ENCODE results near the gene GTF2H2.
"Not testable (repeated sequence)": the region's sequence is repeated elsewhere in the genome, so short reads cannot be mapped to it uniquely, and the experiment has no call there.

The GTF2H2 gene

DNA sequence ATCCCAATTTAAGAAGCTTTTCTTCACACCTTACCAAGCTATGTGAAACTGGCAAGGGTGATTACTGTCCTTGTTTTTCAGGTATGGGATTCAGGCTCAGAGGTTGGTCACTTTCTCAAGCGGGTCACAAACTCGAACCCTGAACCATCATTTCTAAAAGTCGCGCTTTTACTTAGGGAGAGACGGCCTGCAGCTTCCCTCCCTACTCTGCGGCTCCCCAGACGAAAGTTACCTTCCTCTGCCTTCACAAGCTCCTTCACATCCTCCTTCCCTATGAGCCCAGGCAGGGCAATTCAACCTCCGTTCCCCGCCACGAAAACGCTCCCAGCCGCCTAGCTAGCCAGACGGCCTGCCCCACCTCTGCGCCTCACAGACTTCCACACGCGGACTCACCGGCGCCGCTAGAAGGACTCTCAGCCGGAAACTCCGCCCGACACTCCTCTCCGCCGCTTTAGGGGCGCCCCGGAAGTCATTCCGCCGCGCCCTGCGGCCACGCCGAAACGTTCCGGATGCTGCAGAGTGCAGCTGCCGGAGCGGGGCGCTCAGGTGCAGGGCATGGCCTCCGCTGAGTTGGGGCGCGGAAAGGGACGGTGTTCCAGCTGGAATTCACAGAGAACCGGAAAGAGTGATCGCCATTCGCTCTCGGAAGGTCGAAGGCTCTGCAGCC, at the start of gene GTF2H2:
TSS of gene GTF2H2 (minus strand) at position 415 of the 667 bp plus-strand sequence. CDS start 4,913 bp downstream, outside the sequence.
- intact Hi-C loops (cut with DNase I); DNase-seq: not testable (repeated sequence)

DNA sequence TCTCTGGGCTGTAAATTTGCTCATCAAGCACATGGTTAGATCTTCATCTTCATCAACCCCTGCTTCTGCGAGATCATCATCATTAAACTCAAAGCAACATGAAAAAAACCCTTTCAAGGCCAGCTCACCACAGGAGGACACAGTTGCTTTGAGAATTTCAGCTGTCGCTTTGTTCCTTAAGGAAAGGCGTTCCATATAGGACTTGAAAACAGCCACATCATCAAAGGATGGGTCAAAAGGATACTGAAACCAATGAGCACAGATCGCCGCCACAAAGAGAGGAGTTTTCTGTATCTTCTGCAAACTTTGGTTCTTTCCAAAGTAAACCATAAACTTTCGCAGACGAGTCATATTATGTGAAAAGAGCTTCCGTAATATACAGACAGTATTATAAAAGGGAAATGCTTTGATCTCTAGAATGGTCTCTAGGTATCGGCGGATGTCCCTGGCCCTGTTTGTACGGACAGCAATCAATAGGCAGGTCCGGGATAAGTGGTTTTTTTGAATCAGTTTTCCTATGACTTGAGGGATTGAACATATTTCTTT, 42.3 kb upstream of the GTF2H2 start:
- intact Hi-C loops (cut with DNase I); DNase-seq: not testable (repeated sequence)

DNA sequence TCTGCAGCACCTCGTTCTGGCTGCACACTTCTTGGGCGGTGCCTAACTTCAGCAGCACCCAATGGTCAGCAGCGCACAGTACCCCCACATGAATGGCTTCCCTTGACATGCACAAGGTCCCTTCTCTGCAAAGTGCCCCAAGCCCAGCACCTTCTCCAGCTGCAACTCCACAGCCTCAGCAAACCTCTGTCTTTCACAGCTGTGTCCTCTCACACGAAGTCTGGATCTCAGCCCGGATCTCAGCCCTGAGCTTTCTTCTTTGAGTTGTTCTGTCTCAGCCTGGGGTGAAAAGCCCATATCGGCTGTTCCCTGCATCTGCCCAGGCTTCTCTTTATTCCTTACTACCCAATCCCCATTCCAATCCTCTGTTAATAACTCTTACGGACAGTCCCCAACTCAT, 32.5 kb upstream of the GTF2H2 start:
- intact Hi-C loops (cut with DNase I); DNase-seq: not testable (repeated sequence)

DNA sequence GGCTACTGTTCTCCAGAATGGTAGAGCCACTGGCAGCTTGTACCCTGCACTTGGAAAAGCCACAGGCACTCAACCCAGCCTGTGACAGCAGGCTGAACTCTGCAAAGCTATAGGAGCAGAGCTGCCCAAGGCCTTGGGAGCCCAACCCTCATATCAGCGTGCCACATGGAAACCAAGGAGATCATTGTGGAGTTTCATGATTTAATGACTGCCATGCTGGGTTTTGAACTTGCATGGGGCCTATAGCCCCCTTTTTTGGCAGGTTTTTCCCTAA, 30.4 kb upstream of the GTF2H2 start:
- intact Hi-C loops (cut with DNase I); DNase-seq: not testable (repeated sequence)

DNA sequence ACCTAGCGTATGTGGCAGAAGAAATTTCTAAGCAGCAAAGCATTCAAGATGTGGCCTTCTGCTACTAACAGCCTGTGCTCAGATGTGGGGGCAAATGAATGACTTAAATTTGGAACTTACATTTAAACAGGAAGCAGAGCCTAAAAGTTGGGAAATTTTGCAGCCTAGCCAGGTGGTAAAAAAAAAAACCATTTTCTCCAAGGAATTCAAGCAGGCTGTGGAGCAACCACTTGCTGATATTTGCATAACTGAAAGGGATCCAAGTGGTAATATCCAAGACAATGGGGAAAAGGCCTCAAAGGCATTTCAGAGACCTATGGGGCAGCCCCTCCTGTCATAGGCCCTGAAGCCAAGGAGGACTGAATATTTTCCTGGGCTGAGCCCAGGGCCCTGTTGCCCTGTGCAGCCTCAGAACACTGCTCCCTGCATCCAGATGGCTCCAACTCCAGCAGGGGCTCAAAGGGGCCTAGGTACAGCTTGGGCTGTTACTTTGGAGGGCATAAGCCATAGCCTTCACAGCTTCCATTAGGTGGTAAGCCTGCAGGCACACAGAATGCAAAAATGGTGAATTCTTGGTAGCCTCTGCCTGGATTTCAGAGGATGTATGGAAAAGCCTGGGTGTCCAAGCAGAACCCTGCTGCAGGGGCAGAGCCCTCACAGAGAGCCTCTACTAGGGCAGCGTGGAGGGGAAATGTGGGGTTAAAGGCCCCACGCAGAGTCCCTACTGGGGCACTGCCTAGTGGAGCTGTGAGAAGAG, 29.9 kb upstream of the GTF2H2 start:
- DNase-seq; intact Hi-C loops (cut with DNase I): not testable (repeated sequence)

DNA sequence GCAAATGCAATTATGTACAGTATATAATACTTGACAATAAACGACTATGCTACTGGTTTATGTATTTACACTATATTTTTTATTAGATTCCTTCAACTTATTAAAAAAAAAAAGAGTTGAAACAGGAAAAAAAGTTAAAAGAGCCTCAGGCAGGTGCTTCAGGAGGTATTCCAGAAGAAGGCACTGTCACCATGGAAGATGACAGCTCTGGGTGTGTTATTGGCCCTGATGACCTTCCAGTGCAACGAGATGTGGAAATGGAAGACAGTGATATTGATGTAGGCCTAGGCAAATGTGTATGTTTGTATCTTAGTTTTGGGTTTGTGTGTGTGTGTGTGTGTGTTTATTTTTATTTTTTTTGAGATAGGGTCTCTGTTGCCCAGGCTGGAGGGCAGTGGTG, 22.3 kb upstream of the GTF2H2 start:
- intact Hi-C loops (cut with DNase I): not testable (repeated sequence)

DNA sequence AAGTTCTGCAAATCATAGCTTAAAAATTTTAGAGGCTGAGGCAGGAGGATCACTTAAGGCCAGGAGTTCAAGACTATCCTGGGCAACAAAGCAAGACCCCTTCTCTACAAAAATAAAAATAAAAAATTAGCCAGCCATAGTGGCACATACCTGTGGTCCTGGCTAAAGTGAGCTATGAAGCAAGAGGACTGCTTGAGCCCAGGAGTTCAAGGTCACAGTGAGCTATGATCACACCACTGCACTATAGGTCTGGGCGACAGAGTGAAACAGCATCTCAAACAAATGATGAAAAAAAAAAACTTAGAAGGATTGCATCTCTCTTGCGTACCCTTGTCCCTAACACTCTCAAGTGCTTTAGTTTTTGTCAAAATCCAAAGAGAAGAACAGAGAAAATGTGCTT, 21.3 kb upstream of the GTF2H2 start:
- intact Hi-C loops (cut with DNase I); DNase-seq: not testable (repeated sequence)

More for the DNA sequence above, 22.3 kb upstream of the GTF2H2 start:
- not testable (repeated sequence) for DNase-seq

DNA sequence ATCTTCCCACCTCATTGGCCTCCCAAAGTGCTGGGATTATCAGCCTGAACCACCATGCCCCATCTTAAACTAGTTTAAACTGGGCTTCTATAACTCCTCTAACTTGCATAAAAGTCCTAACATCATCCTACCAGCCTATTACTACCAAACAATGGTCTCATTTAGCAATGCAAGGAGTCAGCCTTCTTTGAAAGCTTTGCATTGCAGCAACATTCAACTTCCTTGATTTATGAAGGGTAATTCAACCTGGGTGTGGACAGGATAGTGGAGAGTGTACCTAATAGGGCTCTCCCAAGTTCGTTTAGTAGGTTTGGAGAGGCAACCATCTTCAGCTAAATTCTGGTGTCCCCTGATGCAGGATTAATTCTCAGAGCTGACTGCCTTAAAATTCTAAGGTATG, 18.7 kb upstream of the GTF2H2 start:
- DNase-seq; intact Hi-C loops (cut with DNase I): not testable (repeated sequence)

DNA sequence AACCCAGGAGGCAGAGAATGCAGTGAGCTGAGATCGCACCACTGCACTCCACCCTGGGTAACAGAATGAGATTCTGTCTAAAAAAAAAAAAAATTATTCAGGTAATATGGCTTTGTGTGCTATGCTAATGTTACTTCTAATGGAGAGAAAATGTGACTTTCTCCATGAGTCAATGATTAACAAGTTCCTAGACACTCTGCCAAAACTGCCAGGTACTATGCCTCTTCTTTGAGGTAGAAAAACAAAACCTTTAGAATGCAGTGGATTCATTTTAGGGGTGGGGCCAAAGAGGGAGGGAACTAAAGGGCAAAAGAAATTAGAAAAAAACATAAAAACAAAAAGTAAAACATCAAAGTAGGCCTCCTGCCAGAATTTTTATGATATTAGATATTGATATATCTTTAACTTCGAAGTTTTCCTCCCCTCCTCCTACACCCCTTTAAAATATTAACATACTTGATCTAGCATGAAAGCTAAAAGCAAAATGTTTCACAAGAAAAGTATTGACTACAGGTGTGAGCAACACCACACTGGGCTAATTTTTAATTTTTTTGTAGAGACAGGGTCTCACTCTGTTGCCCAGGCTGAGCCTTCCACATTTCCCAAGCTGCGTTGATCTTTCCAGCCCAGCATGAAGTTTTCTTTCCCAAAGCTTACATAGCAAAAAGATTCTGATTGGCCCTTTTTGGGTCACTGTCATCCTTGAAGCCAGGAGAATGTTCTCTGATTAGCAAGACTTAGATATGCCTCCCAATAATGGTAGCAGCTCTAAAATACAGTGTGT, 17.0 kb upstream of the GTF2H2 start:
- intact Hi-C loops (cut with DNase I); DNase-seq: not testable (repeated sequence)

DNA sequence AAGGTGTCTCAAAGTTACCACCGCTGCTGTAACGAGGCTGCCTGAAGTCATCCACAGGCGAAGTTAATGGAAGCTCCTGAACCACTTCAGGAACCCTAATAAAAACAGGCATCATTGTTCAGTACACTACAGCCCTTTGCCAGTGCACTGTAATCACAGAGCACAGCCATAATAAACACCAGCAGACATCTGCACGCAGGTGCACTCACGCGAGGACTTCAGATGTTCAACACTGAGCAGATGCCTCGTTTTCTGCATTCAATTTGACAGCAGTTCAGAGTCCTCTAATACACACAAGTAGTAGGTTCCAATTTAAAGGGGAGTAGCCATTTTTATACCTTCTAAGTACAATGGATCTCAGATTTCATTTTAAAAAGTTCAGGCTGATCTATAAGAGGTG, 15.4 kb upstream of the GTF2H2 start:
- intact Hi-C loops (cut with DNase I); DNase-seq: not testable (repeated sequence)

DNA sequence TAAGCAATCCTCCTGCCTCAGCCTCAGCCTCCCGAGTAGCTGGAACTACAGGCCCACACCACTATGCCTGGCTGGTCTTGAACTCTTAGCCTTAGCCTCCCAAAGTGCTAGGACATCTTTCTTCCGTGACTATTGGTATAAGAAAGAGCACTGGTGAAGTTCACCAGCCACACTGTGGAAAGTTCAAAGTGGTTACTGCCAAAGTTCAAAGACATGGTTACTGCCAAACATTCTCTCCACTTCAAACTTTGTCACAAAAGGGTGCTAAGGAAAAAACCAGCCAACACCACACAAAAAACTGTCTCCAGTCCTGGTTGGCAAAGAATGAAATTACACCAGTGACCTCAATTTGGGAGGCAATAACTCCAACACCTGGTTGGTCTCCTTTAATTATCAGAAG, 14.9 kb upstream of the GTF2H2 start:
- intact Hi-C loops (cut with DNase I); DNase-seq: not testable (repeated sequence)

DNA sequence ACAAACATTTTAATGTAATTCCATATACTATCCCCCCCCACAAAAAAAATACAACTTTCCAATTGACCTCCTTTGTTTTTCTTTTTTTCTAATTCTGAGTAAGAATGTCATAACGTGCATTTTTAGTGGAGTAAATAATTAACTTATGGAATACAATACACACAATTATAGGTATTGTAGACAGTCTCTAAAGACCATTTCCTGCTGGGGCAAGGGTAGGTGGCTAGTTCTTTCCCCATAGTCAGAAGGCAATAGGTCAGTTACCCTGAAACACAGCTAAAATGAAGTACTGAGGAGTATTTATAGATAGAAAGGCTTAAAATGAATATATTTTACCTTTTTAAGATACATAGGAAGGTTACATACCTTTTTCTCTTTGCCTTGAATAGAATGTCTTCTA, 6.2 kb downstream of the GTF2H2 start:
- DNase-seq; intact Hi-C loops (cut with DNase I): not testable (repeated sequence)

DNA sequence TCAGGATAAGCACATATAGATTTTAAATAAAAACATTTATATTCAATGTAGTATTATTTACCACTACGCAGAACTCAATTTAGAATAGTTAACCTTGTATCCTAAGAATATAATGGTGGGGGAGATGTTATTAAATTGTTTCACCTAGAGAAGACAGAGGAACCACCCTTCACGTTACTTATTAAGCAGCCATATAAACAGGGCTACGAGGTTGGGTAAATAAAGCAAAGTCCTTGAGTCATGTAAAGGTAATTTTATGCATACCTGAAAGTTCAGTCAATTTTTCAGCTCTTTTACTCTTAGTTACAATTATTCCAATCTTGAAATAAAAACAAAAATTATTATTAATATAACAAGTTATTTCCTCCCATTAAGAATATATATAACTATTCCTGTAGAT, 8.1 kb downstream of the GTF2H2 start:
- DNase-seq; intact Hi-C loops (cut with DNase I): not testable (repeated sequence)

DNA sequence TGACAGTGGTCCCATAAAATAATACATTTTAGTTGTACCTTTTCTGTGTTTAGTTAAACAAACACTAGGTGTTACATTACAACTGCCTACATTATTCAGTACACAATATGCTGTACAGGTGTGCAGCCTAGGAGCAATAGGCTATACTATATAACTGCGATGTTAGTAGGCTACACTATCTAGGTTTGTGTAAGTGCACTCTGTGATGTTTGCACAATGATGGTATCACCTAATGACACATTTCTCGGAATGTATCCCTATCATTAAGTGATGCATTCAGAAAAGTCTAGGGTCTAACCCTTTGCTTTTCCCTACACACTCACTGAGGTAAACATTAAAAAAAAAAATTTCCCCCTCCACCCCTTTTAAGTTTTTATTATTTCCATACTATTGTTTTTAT, 22.7 kb downstream of the GTF2H2 start:
- DNase-seq; intact Hi-C loops (cut with DNase I): not testable (repeated sequence)

DNA sequence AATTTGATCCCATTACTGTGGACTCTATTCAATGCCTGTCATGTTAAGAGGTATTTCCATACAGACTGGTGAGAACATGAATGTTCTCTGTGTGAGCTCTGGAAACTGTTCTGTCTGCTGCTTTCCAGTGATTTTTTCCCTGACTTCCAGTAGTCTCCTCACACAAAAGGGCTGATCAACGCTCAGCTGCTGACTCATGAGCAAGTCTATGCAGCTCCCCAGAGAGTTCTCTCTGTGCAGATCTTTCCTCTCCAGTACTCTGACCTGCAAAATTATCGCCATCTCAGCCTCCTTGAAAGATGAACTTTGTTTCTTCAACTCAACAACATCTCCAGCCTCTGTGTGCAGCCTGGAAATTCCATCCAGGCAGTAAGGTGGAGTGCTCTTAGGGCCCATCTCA, 23.3 kb downstream of the GTF2H2 start:
- intact Hi-C loops (cut with DNase I): not testable (repeated sequence)

DNA sequence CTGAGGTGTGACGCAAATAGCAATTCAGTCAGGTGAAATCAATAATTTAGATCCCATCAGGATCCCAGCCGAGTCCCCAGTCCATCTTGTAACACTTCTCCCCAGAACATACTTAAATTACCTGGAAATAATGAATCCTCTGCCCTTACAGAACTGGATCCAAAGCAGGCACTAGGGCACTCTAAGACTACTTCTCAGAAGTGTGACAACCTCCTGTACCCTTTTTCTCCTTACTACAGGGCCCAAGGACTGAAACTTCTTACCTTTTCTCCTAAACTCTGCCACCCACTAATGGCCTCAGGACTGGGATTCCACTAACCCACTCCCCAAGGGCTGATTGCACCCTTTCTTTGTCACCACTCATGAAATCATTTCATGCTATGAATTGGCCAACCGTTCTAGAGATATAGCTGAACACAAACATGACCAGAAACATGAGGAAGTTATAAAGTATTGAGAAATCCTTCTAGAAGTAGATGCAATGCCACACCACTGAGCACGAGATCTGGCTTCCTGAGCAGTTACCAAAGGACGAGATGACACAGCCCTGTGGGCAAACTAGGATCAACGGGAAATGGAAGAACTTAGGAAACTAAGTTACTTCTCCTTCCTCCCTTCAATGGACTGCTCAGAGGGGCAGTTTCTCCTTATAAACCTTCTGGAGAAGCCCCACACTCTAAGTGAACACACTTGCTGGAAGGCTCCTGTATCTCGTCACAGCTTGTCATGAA, 36.3 kb downstream of the GTF2H2 start:
- DNase-seq; intact Hi-C loops (cut with DNase I): not testable (repeated sequence)

More for the DNA sequence above, 23.3 kb downstream of the GTF2H2 start:
- DNase-seq: not testable (repeated sequence)

DNA sequence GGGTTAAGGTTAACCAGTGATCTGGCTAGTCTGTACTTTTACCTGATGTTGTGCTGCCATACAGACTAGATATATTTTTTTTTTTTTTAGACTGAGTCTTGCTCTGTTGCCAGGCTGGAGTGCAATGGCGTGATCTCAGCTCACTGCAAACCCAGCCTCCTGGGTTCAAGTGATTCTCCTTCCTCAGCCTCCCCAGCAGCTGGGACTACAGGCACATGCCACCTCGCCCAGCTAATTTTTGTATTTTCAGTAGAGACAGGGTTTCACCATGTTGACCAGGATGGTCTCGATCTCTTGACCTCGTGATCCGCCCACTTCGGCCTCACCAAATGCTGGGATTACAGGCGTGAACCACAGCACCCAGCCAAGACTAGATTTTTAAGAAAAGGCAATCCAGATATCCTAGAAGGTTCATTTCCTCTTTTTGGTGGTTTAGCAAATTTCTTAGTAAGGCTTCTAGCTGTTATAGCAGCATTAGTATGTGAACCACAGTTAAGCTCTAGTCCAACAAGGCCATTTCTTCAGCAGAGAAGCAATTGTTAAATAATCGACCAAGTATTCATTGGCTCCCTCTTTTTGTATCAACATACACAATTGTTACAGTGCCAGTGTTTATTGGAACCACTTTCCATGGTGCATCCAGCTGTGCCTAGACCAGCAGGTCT, 42.1 kb downstream of the GTF2H2 start, which contains the start of gene NAIP:
TSS of gene NAIP (minus strand) at position 51 of the 665 bp plus-strand sequence. CDS start 12,424 bp downstream, outside the sequence.
- intact Hi-C loops (cut with DNase I); DNase-seq: not testable (repeated sequence)

DNA sequence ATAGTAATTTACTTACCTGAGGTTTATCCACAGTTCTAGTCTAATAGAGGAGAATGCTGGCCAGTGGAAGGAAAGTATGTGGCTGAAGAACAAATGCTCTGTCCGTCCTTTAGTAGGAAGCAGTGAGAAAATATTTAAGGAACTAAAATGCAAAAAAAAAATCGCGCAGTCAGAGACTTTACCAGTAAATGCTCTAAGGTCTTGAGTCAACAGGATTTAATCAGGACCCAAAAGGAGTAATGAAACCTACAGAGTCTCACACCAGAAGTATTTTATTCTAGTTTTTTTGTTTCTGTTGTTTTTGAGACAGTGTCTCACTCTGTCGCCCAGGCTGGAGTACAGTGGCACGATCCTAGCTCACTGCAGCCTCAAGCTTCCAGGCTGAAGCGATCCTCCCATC, 46.8 kb downstream of the GTF2H2 start:
- DNase-seq; intact Hi-C loops (cut with DNase I): not testable (repeated sequence)

All from head of caudate nucleus (tissue), 42 donors.